8988T (cell line): ENCODE measurements around the gene WFIKKN1.

Experiments
- DNase-seq: peaks from one replicate; pipeline ENCODE4 v3.0.0; 2011

WFIKKN1 gene

GRCh38 chr16:625117-625976 is 5.4 kb upstream of the WFIKKN1 start:
- no peak for DNase-seq

GRCh38 chr16:625977-626765 is 4.6 kb upstream of the WFIKKN1 start:
- peak; percentile 61 for DNase-seq

GRCh38 chr16:626787-627453 is 3.9 kb upstream of the WFIKKN1 start:
- DNase-seq, result peak; percentile 97

GRCh38 chr16:627454-628239 is 3.1 kb upstream of the WFIKKN1 start:
- DNase-seq, result no peak

GRCh38 chr16:628321-629061 is 2.3 kb upstream of the WFIKKN1 start:
- no peak for DNase-seq

GRCh38 chr16:629185-629832 is 1.5 kb upstream of the WFIKKN1 start:
- no peak for DNase-seq

GRCh38 chr16:629833-630248 is 944 bp upstream of the WFIKKN1 start:
- no peak for DNase-seq

- no peak for DNase-seq
These were observed 453 bp upstream of the WFIKKN1 start for GRCh38 chr16:630249-630814.

- DNase-seq, result no peak
These were observed 1.1 kb downstream of the WFIKKN1 start for GRCh38 chr16:631808-632358.

- no peak for DNase-seq
These were observed 1.9 kb downstream of the WFIKKN1 start for GRCh38 chr16:632486-633335.

- no peak for DNase-seq
These were observed 2.7 kb downstream of the WFIKKN1 start for GRCh38 chr16:633336-634050.

GRCh38 chr16:634051-634670 is 3.4 kb downstream of the WFIKKN1 start:
- DNase-seq, result no peak

- no peak for DNase-seq
These were observed 4.2 kb downstream of the WFIKKN1 start for GRCh38 chr16:634996-635395.

- DNase-seq, result no peak
These were observed 4.9 kb downstream of the WFIKKN1 start for GRCh38 chr16:635573-636205.

GRCh38 chr16:636206-637080 is 5.7 kb downstream of the WFIKKN1 start, which contains the start of gene METTL26:
Gene METTL26 (minus strand): TSS chr16:636305. CDS start chr16:636290, 15 bp downstream.
- peak; percentile 98 for DNase-seq

- peak; percentile 97 for DNase-seq
These were observed 6.6 kb downstream of the WFIKKN1 start for GRCh38 chr16:637081-638018.
